ENCODE data around the gene TEDC2. TPM values are rescaled to one million over a fixed set of nuclear protein-coding genes. Genes with fewer than 3 reads are reported as not detected.

Gene TEDC2
- total and polyA plus RNA-seq, 9 of the 15 experiments (the other 6 are each of a cell fraction or from before 2014, with no cell fraction given): 0.75 to 57.0 (median 17.6) TPM

GRCh38 chr16:2500430-2500917 lies 40.6 kb downstream of the TEDC2 start (continued):
- TF ChIP-seq CTCFL (IDR thresholded peaks at IDR 0.05; ENCODE audit: borderline replicate concordance, insufficient read depth, low read depth, low read length, poor library complexity, severe bottlenecking): peak; percentile 12
- no peak for TF ChIP-seq FOXK1 (CRISPR knock-in tag; IDR thresholded peaks at IDR 0.05; ENCODE audit: borderline replicate concordance)
- no peak for TF ChIP-seq BRF2 (IDR thresholded peaks at IDR 0.05; ENCODE audit: borderline replicate concordance, insufficient read depth, insufficient read length)
- TF ChIP-seq CBFA2T3 (IDR thresholded peaks at IDR 0.05): peak; percentile 53
- TF ChIP-seq DEAF1 (CRISPR knock-in tag; IDR thresholded peaks at IDR 0.05): no peak
- peak in 2 of 3 experiments; percentile 17 to 21; a peak in 2 of 6 replicates for TF ChIP-seq CTCF (IDR thresholded peaks at IDR 0.05 in 2 of 3, conservative IDR thresholded peaks at IDR 0.05 in 1 of 3; ENCODE audit: insufficient read depth in 2 of 3, low read depth in 1 of 3, low read length in 3 of 3)

Data from K562 (cell line).